SH-SY5Y (cell line): ENCODE measurements around the gene TXNDC16.

ENCODE experiments used
- GATA2 ChIP-seq: IDR thresholded peaks from 2 replicates; pipeline ENCODE4 v1.6.1; 2011; ENCODE audit warnings: mild to moderate bottlenecking, low read depth, low read length
- GATA3 ChIP-seq: IDR thresholded peaks from 2 replicates; pipeline ENCODE4 v1.6.1; 2011; ENCODE audit warnings: low read depth, mild to moderate bottlenecking, low read length, moderate library complexity

DNA sequence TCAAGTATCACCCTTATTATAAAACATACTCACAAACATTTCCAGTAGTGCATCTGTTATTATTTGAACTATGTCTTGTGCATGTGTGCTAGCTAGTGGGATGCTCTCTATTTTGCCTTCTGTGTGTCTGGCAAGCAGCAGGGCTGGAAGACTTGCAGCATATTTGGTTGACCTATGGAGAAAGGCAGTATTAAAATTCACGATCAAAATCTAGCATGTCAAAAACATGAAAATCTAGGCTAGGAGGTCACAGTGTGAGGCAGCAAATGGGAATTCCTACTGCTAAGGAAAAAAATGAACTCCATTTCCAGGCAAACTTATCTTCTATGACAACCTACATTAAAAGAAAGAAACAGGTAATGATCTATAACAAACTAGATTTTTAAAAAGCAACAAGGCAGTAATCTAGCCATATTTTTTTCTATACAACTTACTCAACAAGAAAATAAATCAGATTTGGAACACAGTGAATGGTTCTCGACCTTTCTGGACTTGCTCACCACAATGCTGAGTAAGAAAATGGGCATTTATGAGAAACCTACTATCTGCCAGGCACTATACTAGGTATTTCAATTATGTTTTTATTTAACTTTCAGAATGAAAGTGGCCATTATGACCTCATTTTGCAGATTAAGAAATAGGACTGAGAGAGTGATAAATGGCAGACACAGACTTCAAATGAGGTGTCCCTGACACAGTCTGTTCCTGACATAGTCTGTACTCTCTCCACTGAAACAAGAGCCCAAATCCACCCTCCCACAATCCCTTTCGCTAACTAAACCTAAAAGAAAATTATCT is 96.8 kb downstream of the TXNDC16 start:
- no peak for TF ChIP-seq GATA3
- no peak for TF ChIP-seq GATA2
